ENCODE data around the gene CHD1L. TPM values are rescaled to one million over a fixed set of nuclear protein-coding genes. Genes with fewer than 3 reads are reported as not detected.
A peak's percentile ranks its signal among the peaks of the same experiment; 100 is the strongest.

Gene CHD1L
- total and polyA plus RNA-seq, 2 of the 13 experiments (the other 11 are each of a cell fraction or from before 2014, with no cell fraction given) = 74.3 to 111 TPM

DNA sequence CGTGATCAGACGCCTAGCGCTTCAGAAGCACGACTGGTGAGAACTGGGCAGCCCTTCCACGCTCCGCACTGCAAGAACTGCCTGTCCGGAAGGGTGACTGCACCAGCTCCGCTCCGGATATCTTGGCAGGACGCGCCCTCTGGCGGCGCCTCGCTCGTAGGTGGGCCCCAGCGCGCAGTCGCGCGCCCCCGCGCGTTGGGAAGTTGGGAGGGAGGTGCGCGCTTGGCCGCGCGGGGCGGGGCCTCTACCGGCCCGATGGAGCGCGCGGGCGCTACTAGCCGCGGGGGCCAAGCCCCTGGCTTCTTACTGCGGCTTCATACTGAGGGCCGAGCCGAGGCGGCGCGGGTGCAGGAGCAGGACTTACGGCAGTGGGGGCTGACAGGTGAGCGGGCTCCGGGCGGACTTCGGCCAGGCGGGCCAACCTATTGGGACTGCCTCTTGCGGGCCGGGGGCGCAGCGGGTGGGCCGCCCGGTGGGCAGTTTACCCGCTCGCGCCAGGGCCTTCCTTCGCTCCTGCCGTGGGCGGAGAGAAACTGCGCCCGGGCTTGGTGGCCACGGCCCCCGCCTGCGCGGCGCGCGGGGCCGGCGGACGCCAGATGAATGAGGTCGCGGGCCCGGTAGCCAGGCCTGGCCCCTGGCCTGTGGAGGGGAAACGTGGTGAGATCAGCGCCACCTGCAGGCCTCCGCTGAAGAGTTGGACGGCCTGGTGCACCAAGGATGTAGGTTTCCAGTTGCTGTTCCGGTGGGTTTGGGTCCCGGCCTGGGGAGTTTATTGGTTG, at the start of gene CHD1L (continued):
- TF ChIP-seq, protein P1, sequence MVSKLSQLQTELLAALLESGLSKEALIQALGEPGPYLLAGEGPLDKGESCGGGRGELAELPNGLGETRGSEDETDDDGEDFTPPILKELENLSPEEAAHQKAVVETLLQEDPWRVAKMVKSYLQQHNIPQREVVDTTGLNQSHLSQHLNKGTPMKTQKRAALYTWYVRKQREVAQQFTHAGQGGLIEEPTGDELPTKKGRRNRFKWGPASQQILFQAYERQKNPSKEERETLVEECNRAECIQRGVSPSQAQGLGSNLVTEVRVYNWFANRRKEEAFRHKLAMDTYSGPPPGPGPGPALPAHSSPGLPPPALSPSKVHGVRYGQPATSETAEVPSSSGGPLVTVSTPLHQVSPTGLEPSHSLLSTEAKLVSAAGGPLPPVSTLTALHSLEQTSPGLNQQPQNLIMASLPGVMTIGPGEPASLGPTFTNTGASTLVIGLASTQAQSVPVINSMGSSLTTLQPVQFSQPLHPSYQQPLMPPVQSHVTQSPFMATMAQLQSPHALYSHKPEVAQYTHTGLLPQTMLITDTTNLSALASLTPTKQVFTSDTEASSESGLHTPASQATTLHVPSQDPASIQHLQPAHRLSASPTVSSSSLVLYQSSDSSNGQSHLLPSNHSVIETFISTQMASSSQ (IDR thresholded peaks at IDR 0.05; ENCODE audit: low read depth) = no peak; the same call in 1 of the 2 replicates
- TF ChIP-seq, protein P1 (CRISPR knock-in tag; IDR thresholded peaks at IDR 0.05; ENCODE audit: borderline replicate concordance) = peak; percentile 68; the same call in 1 of the 2 replicates
- TF ChIP-seq, protein P2, sequence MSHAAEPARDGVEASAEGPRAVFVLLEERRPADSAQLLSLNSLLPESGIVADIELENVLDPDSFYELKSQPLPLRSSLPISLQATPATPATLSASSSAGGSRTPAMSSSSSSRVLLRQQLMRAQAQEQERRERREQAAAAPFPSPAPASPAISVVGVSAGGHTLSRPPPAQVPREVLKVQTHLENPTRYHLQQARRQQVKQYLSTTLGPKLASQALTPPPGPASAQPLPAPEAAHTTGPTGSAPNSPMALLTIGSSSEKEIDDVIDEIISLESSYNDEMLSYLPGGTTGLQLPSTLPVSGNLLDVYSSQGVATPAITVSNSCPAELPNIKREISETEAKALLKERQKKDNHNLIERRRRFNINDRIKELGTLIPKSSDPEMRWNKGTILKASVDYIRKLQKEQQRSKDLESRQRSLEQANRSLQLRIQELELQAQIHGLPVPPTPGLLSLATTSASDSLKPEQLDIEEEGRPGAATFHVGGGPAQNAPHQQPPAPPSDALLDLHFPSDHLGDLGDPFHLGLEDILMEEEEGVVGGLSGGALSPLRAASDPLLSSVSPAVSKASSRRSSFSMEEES (CRISPR knock-in tag; IDR thresholded peaks at IDR 0.05) = peak; percentile 59; the same call in 1 of the 2 replicates
- TF ChIP-seq SNAPC2 (CRISPR knock-in tag; IDR thresholded peaks at IDR 0.05) (peak; percentile 80), ZNF432 (CRISPR knock-in tag; IDR thresholded peaks at IDR 0.05; ENCODE audit: borderline replicate concordance) (no peak), AHR (CRISPR knock-in tag; IDR thresholded peaks at IDR 0.05) (peak; percentile 22; the same call in 1 of the 2 replicates), SP140L (CRISPR knock-in tag; IDR thresholded peaks at IDR 0.05; ENCODE audit: borderline replicate concordance) (no peak), HMG20B (CRISPR knock-in tag; conservative IDR thresholded peaks at IDR 0.05) (peak; percentile 50; the same call in 1 of the 2 replicates), MTA3 (CRISPR knock-in tag; IDR thresholded peaks at IDR 0.05) (no peak), ZNF335 (CRISPR knock-in tag; IDR thresholded peaks at IDR 0.05) (no peak), RXRB (CRISPR knock-in tag; IDR thresholded peaks at IDR 0.05; ENCODE audit: borderline replicate concordance) (peak; percentile 65; the same call in 1 of the 2 replicates), ZNF232 (CRISPR knock-in tag; IDR thresholded peaks at IDR 0.05; ENCODE audit: borderline replicate concordance) (peak; percentile 78), MAFG (CRISPR knock-in tag; IDR thresholded peaks at IDR 0.05) (no peak), FLYWCH1 (CRISPR knock-in tag; IDR thresholded peaks at IDR 0.05) (0 out of 2 replicates have a peak, but pooled peaks have one; percentile 60), ISX (CRISPR knock-in tag; conservative IDR thresholded peaks at IDR 0.05) (peak; percentile 70)
- TF ChIP-seq, protein P3, sequence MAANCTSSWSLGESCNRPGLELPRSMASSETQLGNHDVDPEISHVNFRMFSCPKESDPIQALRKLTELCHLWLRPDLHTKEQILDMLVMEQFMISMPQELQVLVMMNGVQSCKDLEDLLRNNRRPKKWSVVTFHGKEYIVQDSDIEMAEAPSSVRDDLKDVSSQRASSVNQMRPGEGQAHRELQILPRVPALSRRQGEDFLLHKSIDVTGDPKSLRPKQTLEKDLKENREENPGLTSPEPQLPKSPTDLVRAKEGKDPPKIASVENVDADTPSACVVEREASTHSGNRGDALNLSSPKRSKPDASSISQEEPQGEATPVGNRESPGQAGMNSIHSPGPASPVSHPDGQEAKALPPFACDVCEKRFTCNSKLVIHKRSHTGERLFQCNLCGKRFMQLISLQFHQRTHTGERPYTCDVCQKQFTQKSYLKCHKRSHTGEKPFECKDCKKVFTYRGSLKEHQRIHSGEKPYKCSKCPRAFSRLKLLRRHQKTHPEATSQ (CRISPR knock-in tag; IDR thresholded peaks at IDR 0.05; ENCODE audit: borderline replicate concordance) = peak; percentile 94; the same call in 1 of the 2 replicates
- TF ChIP-seq, protein P4, sequence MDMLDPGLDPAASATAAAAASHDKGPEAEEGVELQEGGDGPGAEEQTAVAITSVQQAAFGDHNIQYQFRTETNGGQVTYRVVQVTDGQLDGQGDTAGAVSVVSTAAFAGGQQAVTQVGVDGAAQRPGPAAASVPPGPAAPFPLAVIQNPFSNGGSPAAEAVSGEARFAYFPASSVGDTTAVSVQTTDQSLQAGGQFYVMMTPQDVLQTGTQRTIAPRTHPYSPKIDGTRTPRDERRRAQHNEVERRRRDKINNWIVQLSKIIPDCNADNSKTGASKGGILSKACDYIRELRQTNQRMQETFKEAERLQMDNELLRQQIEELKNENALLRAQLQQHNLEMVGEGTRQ (IDR thresholded peaks at IDR 0.05; ENCODE audit: low read depth, low read length) = no peak
- TF ChIP-seq, protein P4 (CRISPR knock-in tag; IDR thresholded peaks at IDR 0.05; ENCODE audit: borderline replicate concordance) = no peak
